Neural progenitor cell (in vitro differentiated cells): Measurements from ENCODE around the gene GABRB1.

Source experiments
- CTCF ChIP-seq: fragments of 200-600 bp; sonication (generic); IDR thresholded peaks from 2 replicates; pipeline ENCODE4 v1.5.1; 2017; ENCODE audit warnings: antibody characterized with exemption, mild to moderate bottlenecking
- EZH2 ChIP-seq: fragments of 200-600 bp; sonication (generic); IDR thresholded peaks from 2 replicates; pipeline ENCODE4 v1.6.1; 2017; ENCODE audit warnings: antibody characterized with exemption, mild to moderate bottlenecking, moderate library complexity

DNA sequence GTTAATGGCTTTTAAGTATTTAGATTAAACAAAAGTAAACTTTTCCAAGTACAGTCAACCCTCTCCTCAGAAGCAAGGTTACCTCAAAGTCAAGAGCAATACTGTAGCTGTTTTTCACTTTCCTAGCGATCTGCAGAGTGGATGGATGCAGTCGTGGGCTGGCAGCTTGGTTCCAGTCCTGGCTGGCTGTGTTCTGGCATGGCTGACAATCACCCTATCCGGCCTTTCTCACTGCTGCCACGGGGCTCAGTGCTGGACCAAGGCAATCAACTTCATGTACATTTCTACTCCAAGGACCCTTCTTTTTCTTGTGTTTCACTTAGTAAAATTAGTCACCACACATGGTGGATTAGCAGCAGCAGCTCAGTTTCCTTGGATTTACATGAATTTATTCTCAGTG lies 208.3 kb downstream of the GABRB1 start:
- TF ChIP-seq CTCF (no peak), EZH2 (no peak)
